IMR-90 (cell line): ENCODE results near the gene UBL4B. TPM values are rescaled to one million over a fixed set of nuclear protein-coding genes. Genes with fewer than 3 reads are reported as not detected.

Experiments
- ATAC-seq: fragments of 200-7000 bp; cut with Tn5 transposase; 2 replicates; pipeline ENCODE4 v1.9.1; 2020; ENCODE audit warnings: low read depth, mild to moderate bottlenecking, moderate library complexity
- BruUV-seq: library from RNA; stranded (reverse); fragments of 400-500 nt; replicated peaks from 2 replicates; lab custom pipeline; 2021; lab: Mats Ljungman, UMichigan
- CTCF ChIA-PET: fragments of 300-600 bp; formaldehyde crosslinking; extraction: SDS; loops from one replicate; lab custom pipeline; 2021; ENCODE audit warnings: antibody characterized with exemption; lab: Yijun Ruan, JAX
- POLR2A ChIA-PET: fragments of 300-600 bp; sonication (Branson Sonifier 250); formaldehyde crosslinking; loops from one replicate; lab custom pipeline; 2022; ENCODE audit warnings: antibody characterized with exemption; ENCODE audit not compliant: unreplicated experiment; lab: Charles Lee
- DNase-seq: peaks from one replicate; pipeline ENCODE4 v3.0.0; 2013
- H2AFZ ChIP-seq: replicated peaks from 2 replicates; pipeline ENCODE3; 2013; ENCODE audit warnings: low read length, mild to moderate bottlenecking; ENCODE audit not compliant: poor library complexity
- H2AK5ac ChIP-seq: 2 replicates; pipeline ENCODE4 v1.6.1; 2013; ENCODE audit warnings: low read depth, low read length, inconsistent platforms
- H2AK9ac ChIP-seq: replicated peaks from 2 replicates; pipeline ENCODE3; 2013; ENCODE audit warnings: mild to moderate bottlenecking, low read depth, low read length, moderate library complexity; ENCODE audit not compliant: poor library complexity
- H2BK120ac ChIP-seq: 2 replicates; pipeline ENCODE4 v1.6.1; 2013; ENCODE audit warnings: low read depth, low read length, inconsistent platforms
- H2BK15ac ChIP-seq: 3 replicates; pipeline ENCODE4 v1.6.1; 2013; ENCODE audit warnings: low read depth, low read length, inconsistent platforms
- H2BK20ac ChIP-seq: 2 replicates; pipeline ENCODE4 v1.6.1; 2013; ENCODE audit warnings: low read depth, mild to moderate bottlenecking, inconsistent platforms, low read length, moderate library complexity
- H2BK5ac ChIP-seq: 2 replicates; pipeline ENCODE4 v1.6.1; 2013; ENCODE audit warnings: mild to moderate bottlenecking, low read depth, low read length, inconsistent platforms; ENCODE audit not compliant: poor library complexity, severe bottlenecking
- H3K14ac ChIP-seq: replicated peaks from 2 replicates; pipeline ENCODE4 v1.6.1; 2013; ENCODE audit warnings: low read depth, low read length, inconsistent platforms
- H3K18ac ChIP-seq: 2 replicates; pipeline ENCODE4 v1.6.1; 2013; ENCODE audit warnings: low read depth, low read length, control low read depth
- H3K23ac ChIP-seq: 2 replicates; pipeline ENCODE4 v1.6.1; 2013; ENCODE audit warnings: low read depth, low read length, inconsistent platforms
- H3K27ac ChIP-seq: 2 replicates; pipeline ENCODE4 v1.5.1; 2013; ENCODE audit warnings: mild to moderate bottlenecking, control low read depth, low read length; ENCODE audit not compliant: insufficient read depth
- H3K27me3 ChIP-seq: 2 replicates; pipeline ENCODE4 v1.6.1; 2013; ENCODE audit warnings: low read length; ENCODE audit not compliant: control insufficient read depth, insufficient read depth
- H3K36me3 ChIP-seq: 2 replicates; pipeline ENCODE4 v1.6.1; 2013; ENCODE audit warnings: low read length, mixed read lengths; ENCODE audit not compliant: control insufficient read depth, insufficient read depth
- H3K4ac ChIP-seq: 2 replicates; pipeline ENCODE4 v1.6.1; 2013; ENCODE audit warnings: low read depth, low read length, inconsistent platforms
- H3K4me1 ChIP-seq: 2 replicates; pipeline ENCODE4 v1.6.1; 2013; ENCODE audit warnings: low read length, mixed read lengths; ENCODE audit not compliant: control insufficient read depth, insufficient read depth
- H3K4me2 ChIP-seq: 2 replicates; pipeline ENCODE4 v1.6.1; 2013; ENCODE audit warnings: low read depth, mild to moderate bottlenecking, control low read depth, low read length, moderate library complexity
- H3K4me3 ChIP-seq: 2 replicates; pipeline ENCODE4 v1.5.1; 2013; ENCODE audit warnings: low read depth, mild to moderate bottlenecking, control low read depth, low read length, moderate library complexity; ENCODE audit not compliant: insufficient read depth
- H3K56ac ChIP-seq: 2 replicates; pipeline ENCODE4 v1.6.1; 2013; ENCODE audit warnings: low read length, inconsistent platforms; ENCODE audit not compliant: insufficient read depth; ENCODE audit errors: extremely low read depth
- H3K79me1 ChIP-seq, 2 experiments: 2 replicates each; pipeline ENCODE4 v1.6.1; 2013; ENCODE audit warnings: low read length in 2 of 2, inconsistent platforms in 1 of 2, low read depth in 1 of 2
- H3K9ac ChIP-seq: 2 replicates; pipeline ENCODE4 v1.6.1; 2013; ENCODE audit warnings: low read depth, low read length, control low read depth
- H3K9me1 ChIP-seq: 2 replicates; pipeline ENCODE4 v1.6.1; 2013; ENCODE audit warnings: low read length, inconsistent platforms; ENCODE audit not compliant: insufficient read depth
- H3K9me3 ChIP-seq: 2 replicates; pipeline ENCODE4 v1.6.1; 2013; ENCODE audit warnings: low read length; ENCODE audit not compliant: control insufficient read depth, insufficient read depth
- H4K20me1 ChIP-seq: 2 replicates; pipeline ENCODE4 v1.6.1; 2013; ENCODE audit warnings: low read length, inconsistent platforms; ENCODE audit not compliant: insufficient read depth
- H4K5ac ChIP-seq: 2 replicates; pipeline ENCODE4 v1.6.1; 2013; ENCODE audit warnings: mild to moderate bottlenecking, low read depth, low read length, control low read depth
- H4K8ac ChIP-seq, 2 experiments: 2 replicates each; pipeline ENCODE4 v1.6.1; 2013; ENCODE audit warnings: low read depth in 2 of 2, low read length in 2 of 2, control low read depth in 1 of 2, inconsistent platforms in 1 of 2
- H4K91ac ChIP-seq: 2 replicates; pipeline ENCODE4 v1.6.1; 2013; ENCODE audit warnings: low read depth, low read length, inconsistent platforms; ENCODE audit not compliant: insufficient read depth
- CHD1 ChIP-seq: IDR thresholded peaks from 2 replicates; pipeline ENCODE4 v1.6.1; 2012; ENCODE audit warnings: low read depth, low read length, improper control_type of control experiment
- POLR2A ChIP-seq: IDR thresholded peaks from 2 replicates; pipeline ENCODE4 v1.6.1; 2012; ENCODE audit warnings: mild to moderate bottlenecking, low read depth, low read length
- RAD21 ChIP-seq: IDR thresholded peaks from 2 replicates; pipeline ENCODE4 v1.6.1; 2012; ENCODE audit warnings: low read length, improper control_type of control experiment
- RFX5 ChIP-seq: IDR thresholded peaks from 2 replicates; pipeline ENCODE4 v1.8.0; 2012; ENCODE audit warnings: low read depth, mild to moderate bottlenecking, low read length, moderate library complexity
- SMC3 ChIP-seq: fragments of 150-350 bp; IDR thresholded peaks from 2 replicates; pipeline ENCODE4 v1.6.1; 2016; ENCODE audit warnings: low read depth, mild to moderate bottlenecking, antibody characterized with exemption, low read length, moderate library complexity
- WGBS, 2 experiments: methylation state at CpG; one replicate each; pipeline versions ENCODE4 v1.1.5 to v1.1.7; 2013; ENCODE audit warnings: missing lambda C conversion rate in 2 of 2; ENCODE audit not compliant: insufficient read length in 1 of 2; ENCODE audit errors: extremely low coverage in 2 of 2; 5-methylcytosine and 5-hydroxymethylcytosine counted together
- dilution Hi-C: fragments of 300-500 bp; cut with HindIII; formaldehyde crosslinking; loops from one replicate; pipeline ENCODE4 v1.14.3; 2018; ENCODE audit warnings: low sequenced_read_pairs; ENCODE audit not compliant: unreplicated experiment
- in situ Hi-C: fragments of 300-500 bp; cut with MboI; formaldehyde crosslinking; loops from 3 replicates; pipeline ENCODE4 v1.14.3; 2019; ENCODE audit warnings: low sequenced_read_pairs, inconsistent platforms, mixed read lengths
- intact Hi-C: fragments of 100-400 bp; cut with micrococcal nuclease; formaldehyde crosslinking; loops from 2 replicates; pipeline ENCODE4 v1.10.0; 2022
- polyA plus RNA-seq, 3 experiments: library from polyadenylated mRNA; depleted of rRNA; stranded (reverse); fragments of >200 nt; gene quantifications; 2 replicates each; pipeline ENCODE4 v1.2.3, GENCODE V29; 2012; ENCODE audit warnings: low replicate concordance in 1 of 3
- total RNA-seq: library from RNA; depleted of rRNA; stranded (reverse); fragments of >200 nt; gene quantifications from 2 replicates; pipeline ENCODE4 v1.2.3, GENCODE V29; 2012
- TF ChIP-seq, protein P1 (sequence below): conservative IDR thresholded peaks from 2 replicates; pipeline ENCODE4 v1.5.1; 2012; ENCODE audit warnings: mild to moderate bottlenecking, low read depth, low read length, improper control_type of control experiment
- TF ChIP-seq, protein P2 (sequence below): fragments of 150-350 bp; IDR thresholded peaks from 2 replicates; pipeline ENCODE4 v1.6.1; 2016; ENCODE audit warnings: low read depth, mild to moderate bottlenecking, low read length, moderate library complexity, borderline replicate concordance
- TF ChIP-seq, protein P3 (sequence below): fragments of 150-350 bp; IDR thresholded peaks from 2 replicates; pipeline ENCODE4 v1.6.1; 2017; ENCODE audit warnings: mild to moderate bottlenecking, antibody characterized with exemption, low read length, low read depth

The UBL4B gene
- total and polyA plus RNA-seq, 2 of the 4 experiments (the other 2 are of a cell fraction) = not detected

DNA sequence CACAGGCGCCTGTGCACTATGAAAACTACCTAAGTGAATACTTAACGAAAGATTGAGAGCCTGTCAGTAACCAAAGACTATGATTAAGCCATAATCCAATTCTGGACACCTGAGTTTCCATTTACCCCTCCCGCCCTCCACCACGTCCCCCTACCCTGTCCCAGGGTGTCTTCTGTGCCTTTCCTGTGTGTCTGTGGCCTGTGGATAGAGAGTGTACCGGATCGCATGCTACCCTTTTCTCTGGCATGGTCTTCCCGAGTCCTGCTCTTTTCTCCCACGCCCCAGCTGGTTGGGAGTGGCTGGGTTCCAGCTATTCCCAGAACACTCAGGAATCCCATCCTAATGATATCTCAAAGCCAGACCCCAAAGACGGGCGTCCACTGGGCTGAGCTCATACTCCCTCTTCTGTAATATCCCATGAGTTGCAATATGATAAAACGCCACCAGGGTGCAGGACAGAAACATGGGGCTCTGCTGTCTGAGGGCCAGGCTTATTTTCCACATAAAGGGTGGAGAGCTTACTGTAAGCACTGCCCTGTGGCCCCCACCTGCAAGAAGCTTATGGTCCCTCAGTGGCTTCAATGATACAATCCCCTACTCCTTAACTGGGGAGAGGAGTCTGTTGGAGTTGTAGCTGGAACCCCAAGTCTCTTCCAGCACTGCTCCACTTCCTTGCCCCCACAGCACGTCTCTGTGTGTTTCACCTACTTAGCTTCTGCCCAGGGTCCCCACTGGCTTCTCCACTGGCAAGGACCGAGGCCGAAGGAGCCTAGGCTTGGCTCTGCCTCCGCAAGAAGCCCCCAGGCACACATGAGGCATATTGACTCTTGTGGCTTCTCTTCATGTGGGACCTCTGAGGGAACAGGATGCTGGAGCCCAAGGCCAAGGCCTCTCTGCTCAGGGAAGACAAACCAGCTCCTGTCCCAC lies 24.2 kb upstream of the UBL4B start:
- intact Hi-C loops = loop anchor here (1.0 to 5.0 kb wide), 3 partner anchors 19 to 409 kb away; no protein-coding TSS in a partner anchor
- H2BK15ac ChIP-seq = no peak overlapping the region
- no peak overlapping the region for H3K56ac ChIP-seq
- no peaks in the 10 kb centered on the region; the same call in none of the 2 replicates for H3K4me1 ChIP-seq
- H2AK9ac ChIP-seq = no peak overlapping the region
- POLR2A ChIA-PET = interaction anchor here (0.5 kb wide), 1 partner anchor 873 kb away, joined by 7 read pairs; no protein-coding TSS in a partner anchor
- in situ Hi-C loops = no loop called here
- no peaks in the 10 kb centered on the region for H3K79me1 ChIP-seq
- H2BK120ac ChIP-seq = no peak overlapping the region
- no peak overlapping the region for H4K8ac ChIP-seq
- no peak overlapping the region for H4K91ac ChIP-seq
- no peak overlapping the region for H2BK20ac ChIP-seq
- ATAC-seq (peak; percentile 89), DNase-seq (peak; percentile 56)
- no peaks in the 10 kb centered on the region for H3K36me3 ChIP-seq
- CTCF ChIA-PET = interaction anchor here (0.7 to 1.6 kb wide), 7 partner anchors 9 to 34 kb away, joined by 4 to 22 read pairs (median 5); no protein-coding TSS in a partner anchor
- H3K4ac ChIP-seq = no peak overlapping the region
- BruUV-seq = no TSS peak
- peaks cover 9% of the 10 kb centered on the region for H3K9me3 ChIP-seq
- H2BK5ac ChIP-seq = no peak overlapping the region
- H2AFZ ChIP-seq = no peak overlapping the region
- no peak overlapping the region for H3K4me3 ChIP-seq
- no peak overlapping the region for H2AK5ac ChIP-seq
- no peaks in the 10 kb centered on the region for H4K20me1 ChIP-seq
- dilution Hi-C loops = no loop called here
- H3K23ac ChIP-seq = no peak overlapping the region
- H4K5ac ChIP-seq = no peak overlapping the region
- H3K27me3 ChIP-seq = peaks cover 74% of the 10 kb centered on the region
- H3K4me2 ChIP-seq = no peak overlapping the region
- 52% methylated on average over 3 of the region's 15 CpGs; no CpG with 5 or more reads in 1 of the 2 experiments for WGBS, 2 experiments
- H3K9ac ChIP-seq = no peak overlapping the region
- TF ChIP-seq POLR2A (no peak), RFX5 (no peak), RAD21 (peak; percentile 60), SMC3 (peak; percentile 66), CHD1 (no peak)
- TF ChIP-seq, protein P1, sequence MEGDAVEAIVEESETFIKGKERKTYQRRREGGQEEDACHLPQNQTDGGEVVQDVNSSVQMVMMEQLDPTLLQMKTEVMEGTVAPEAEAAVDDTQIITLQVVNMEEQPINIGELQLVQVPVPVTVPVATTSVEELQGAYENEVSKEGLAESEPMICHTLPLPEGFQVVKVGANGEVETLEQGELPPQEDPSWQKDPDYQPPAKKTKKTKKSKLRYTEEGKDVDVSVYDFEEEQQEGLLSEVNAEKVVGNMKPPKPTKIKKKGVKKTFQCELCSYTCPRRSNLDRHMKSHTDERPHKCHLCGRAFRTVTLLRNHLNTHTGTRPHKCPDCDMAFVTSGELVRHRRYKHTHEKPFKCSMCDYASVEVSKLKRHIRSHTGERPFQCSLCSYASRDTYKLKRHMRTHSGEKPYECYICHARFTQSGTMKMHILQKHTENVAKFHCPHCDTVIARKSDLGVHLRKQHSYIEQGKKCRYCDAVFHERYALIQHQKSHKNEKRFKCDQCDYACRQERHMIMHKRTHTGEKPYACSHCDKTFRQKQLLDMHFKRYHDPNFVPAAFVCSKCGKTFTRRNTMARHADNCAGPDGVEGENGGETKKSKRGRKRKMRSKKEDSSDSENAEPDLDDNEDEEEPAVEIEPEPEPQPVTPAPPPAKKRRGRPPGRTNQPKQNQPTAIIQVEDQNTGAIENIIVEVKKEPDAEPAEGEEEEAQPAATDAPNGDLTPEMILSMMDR = peak; percentile 70
- TF ChIP-seq, protein P2, sequence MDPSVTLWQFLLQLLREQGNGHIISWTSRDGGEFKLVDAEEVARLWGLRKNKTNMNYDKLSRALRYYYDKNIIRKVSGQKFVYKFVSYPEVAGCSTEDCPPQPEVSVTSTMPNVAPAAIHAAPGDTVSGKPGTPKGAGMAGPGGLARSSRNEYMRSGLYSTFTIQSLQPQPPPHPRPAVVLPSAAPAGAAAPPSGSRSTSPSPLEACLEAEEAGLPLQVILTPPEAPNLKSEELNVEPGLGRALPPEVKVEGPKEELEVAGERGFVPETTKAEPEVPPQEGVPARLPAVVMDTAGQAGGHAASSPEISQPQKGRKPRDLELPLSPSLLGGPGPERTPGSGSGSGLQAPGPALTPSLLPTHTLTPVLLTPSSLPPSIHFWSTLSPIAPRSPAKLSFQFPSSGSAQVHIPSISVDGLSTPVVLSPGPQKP = no peak
- TF ChIP-seq, protein P3, sequence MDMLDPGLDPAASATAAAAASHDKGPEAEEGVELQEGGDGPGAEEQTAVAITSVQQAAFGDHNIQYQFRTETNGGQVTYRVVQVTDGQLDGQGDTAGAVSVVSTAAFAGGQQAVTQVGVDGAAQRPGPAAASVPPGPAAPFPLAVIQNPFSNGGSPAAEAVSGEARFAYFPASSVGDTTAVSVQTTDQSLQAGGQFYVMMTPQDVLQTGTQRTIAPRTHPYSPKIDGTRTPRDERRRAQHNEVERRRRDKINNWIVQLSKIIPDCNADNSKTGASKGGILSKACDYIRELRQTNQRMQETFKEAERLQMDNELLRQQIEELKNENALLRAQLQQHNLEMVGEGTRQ = no peak
- H3K27ac ChIP-seq = no peak overlapping the region
- no peak overlapping the region for H3K14ac ChIP-seq
- no peak overlapping the region for H3K18ac ChIP-seq
- no peaks in the 10 kb centered on the region for H3K9me1 ChIP-seq
